HCT116 (cell line): ENCODE measurements around the gene TOR2A.

ENCODE experiments used
- JUND ChIP-seq: IDR thresholded peaks from 2 replicates; pipeline ENCODE4 v1.6.1; 2012
- ZFX ChIP-seq: fragments of 450-650 bp; IDR thresholded peaks from 2 replicates; pipeline ENCODE4 v1.6.1; 2017

DNA sequence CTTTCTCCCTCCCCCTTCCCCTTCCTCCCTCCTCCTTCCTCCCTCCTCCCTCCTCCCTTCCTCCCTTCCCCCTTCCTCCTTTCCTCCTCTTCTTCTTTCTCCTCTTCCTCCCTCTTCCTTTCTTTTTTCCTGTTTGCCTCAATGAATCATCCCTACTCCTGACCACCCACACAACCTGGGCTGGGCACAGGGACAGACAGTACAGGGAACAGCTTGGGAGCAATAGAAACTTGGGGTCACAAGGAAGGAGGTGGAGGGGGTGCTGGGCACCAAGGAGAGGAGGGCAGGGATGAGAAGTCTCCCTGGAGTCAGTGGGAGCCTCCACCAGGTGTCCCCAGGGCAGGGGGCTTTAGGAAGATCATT, 14.2 kb downstream of the TOR2A start:
- TF ChIP-seq ZFX (no peak), JUND (no peak)
